B cell (primary cell): ENCODE results near the gene RRAD. TPM values are rescaled to one million over a fixed set of nuclear protein-coding genes. Genes with fewer than 3 reads are reported as not detected.

Experiments
- ATAC-seq: fragments of 200-7000 bp; cut with Tn5 transposase; one replicate; pipeline ENCODE4 v1.10.0; 2021; ENCODE audit warnings: low read depth, mild to moderate bottlenecking, moderate number of reproducible peaks, moderate library complexity
- CTCF ChIA-PET: fragments of 350-600 bp; sonication (Branson Sonifier 250); formaldehyde crosslinking; loops from one replicate; lab custom pipeline; 2021; ENCODE audit warnings: antibody characterized with exemption, inconsistent platforms; lab: Charles Lee
- POLR2A ChIA-PET: fragments of 350-600 bp; sonication (Branson Sonifier 250); formaldehyde crosslinking; loops from one replicate; lab custom pipeline; 2021; ENCODE audit warnings: antibody characterized with exemption; lab: Charles Lee
- DNase-seq: peaks from one replicate; pipeline ENCODE4 v3.0.0; 2013
- H2AFZ ChIP-seq: 2 replicates; pipeline ENCODE4 v1.6.1; 2012; ENCODE audit warnings: mild to moderate bottlenecking, low read depth, low read length; ENCODE audit not compliant: insufficient read depth, poor library complexity, severe bottlenecking
- H3K27ac ChIP-seq, 2 donors: 1 replicate in 1 of 2; 2 replicates in 1 of 2; pipeline ENCODE4 v1.5.1; 2012 to 2013; ENCODE audit warnings: low read length in 2 of 2, mild to moderate bottlenecking in 2 of 2, moderate library complexity in 1 of 2
- H3K27me3 ChIP-seq, 4 experiments: fragments of 200-600 bp in 1 of 4; sonication (generic) in 1 of 4; replicated peaks in 1 of 4; 1 replicate in 2 of 4; 2 replicates in 2 of 4; pipeline versions ENCODE4 v1.6.1 to v1.7.0; 2013 to 2016; ENCODE audit warnings: low read length in 3 of 4, mild to moderate bottlenecking in 2 of 4, mixed read lengths in 1 of 4, moderate library complexity in 1 of 4; ENCODE audit not compliant: insufficient read depth in 4 of 4, control insufficient read depth in 3 of 4; ENCODE audit errors: control extremely low read depth in 1 of 4
- H3K36me3 ChIP-seq, 2 experiments: replicated peaks in 1 of 2; 1 replicate in 1 of 2; 2 replicates in 1 of 2; pipeline versions ENCODE4 v1.6.1 to v1.7.1; 2013; ENCODE audit warnings: low read length in 1 of 2; ENCODE audit not compliant: insufficient read depth in 2 of 2, control insufficient read depth in 1 of 2; ENCODE audit errors: control extremely low read depth in 1 of 2, extremely low read depth in 1 of 2
- H3K4me1 ChIP-seq, 2 donors: fragments of 200-600 bp in 1 of 2; sonication (generic) in 1 of 2; 1 replicate in 1 of 2; 2 replicates in 1 of 2; pipeline versions ENCODE4 v1.5.1 to v1.6.1; 2013 to 2017; ENCODE audit warnings: low read length in 2 of 2; ENCODE audit not compliant: control insufficient read depth in 2 of 2, insufficient read depth in 2 of 2
- H3K4me2 ChIP-seq: replicated peaks from 2 replicates; pipeline ENCODE3; 2012; ENCODE audit warnings: mild to moderate bottlenecking, low read depth, low read length; ENCODE audit not compliant: poor library complexity, severe bottlenecking
- H3K4me3 ChIP-seq, 5 experiments: fragments of 200-600 bp in 1 of 5; sonication (generic) in 1 of 5; 1 replicate in 3 of 5; 2 replicates in 2 of 5; pipeline versions ENCODE4 v1.5.1 to v1.7.0; 2011 to 2016; ENCODE audit warnings: low read length in 4 of 5, mild to moderate bottlenecking in 4 of 5, low read depth in 2 of 5, control low read depth in 1 of 5, moderate library complexity in 1 of 5; ENCODE audit not compliant: insufficient read depth in 1 of 5; ENCODE audit errors: control extremely low read depth in 1 of 5, extremely low read depth in 1 of 5
- H3K79me2 ChIP-seq: fragments of 200-600 bp; sonication (generic); one replicate; pipeline ENCODE4 v1.6.0; 2016; ENCODE audit warnings: low read length; ENCODE audit not compliant: control insufficient read depth, insufficient read depth
- H3K9ac ChIP-seq: fragments of 200-600 bp; sonication (generic); 2 replicates; pipeline ENCODE4 v1.6.1; 2017; ENCODE audit warnings: mild to moderate bottlenecking, low read length, moderate library complexity
- H3K9me3 ChIP-seq, 3 donors: one replicate each; pipeline versions ENCODE4 v1.6.1 to v1.7.1; 2013; ENCODE audit warnings: low read length in 2 of 3; ENCODE audit not compliant: control insufficient read depth in 2 of 3, insufficient read depth in 1 of 3; ENCODE audit errors: control extremely low read depth in 1 of 3
- H4K20me1 ChIP-seq: 2 replicates; pipeline ENCODE4 v1.6.0; 2012; ENCODE audit warnings: mild to moderate bottlenecking, low read length; ENCODE audit not compliant: insufficient read depth, control insufficient read depth, poor library complexity, severe bottlenecking
- H3K27ac Mint-ChIP-seq: one replicate; pipeline ENCODE4 v1.8.0; 2021; ENCODE audit warnings: mixed read lengths
- H3K27me3 Mint-ChIP-seq: one replicate; pipeline ENCODE4 v1.8.0; 2021; ENCODE audit warnings: mixed read lengths
- H3K4me1 Mint-ChIP-seq: one replicate; pipeline ENCODE4 v1.8.0; 2021; ENCODE audit warnings: mixed read lengths
- H3K4me3 Mint-ChIP-seq: one replicate; pipeline ENCODE4 v1.8.0; 2021; ENCODE audit warnings: mixed read lengths
- H3K9me3 Mint-ChIP-seq: one replicate; pipeline ENCODE4 v1.8.0; 2022; ENCODE audit warnings: mixed read lengths; ENCODE audit not compliant: insufficient read depth
- EZH2 ChIP-seq: IDR thresholded peaks from 2 replicates; pipeline ENCODE4 v1.6.1; 2012; ENCODE audit warnings: borderline replicate concordance, low read depth, mild to moderate bottlenecking, moderate library complexity, low read length; ENCODE audit not compliant: insufficient read depth, poor library complexity, severe bottlenecking
- WGBS: methylation state at CpG from one replicate; pipeline ENCODE4 v1.1.5; 2013; ENCODE audit warnings: missing lambda C conversion rate; ENCODE audit not compliant: insufficient coverage; 5-methylcytosine and 5-hydroxymethylcytosine counted together
- intact Hi-C: fragments of 100-400 bp; cut with micrococcal nuclease; formaldehyde crosslinking; loops from one replicate; pipeline ENCODE4 v1.10.0; 2022
- polyA plus RNA-seq: library from polyadenylated mRNA; depleted of rRNA; stranded (reverse); fragments of >200 nt; gene quantifications from 2 replicates; pipeline ENCODE4 v1.2.3, GENCODE V29; 2012
- total RNA-seq, 2 donors: library from RNA; stranded (reverse); fragments of 120-200 nt in 1 of 2; gene quantifications; 1 replicate in 1 of 2; 2 replicates in 1 of 2; pipeline versions ENCODE4 v1.2.3 to v1.2.4, GENCODE V29; 2013 to 2022
- TF ChIP-seq, protein P1 (sequence below): fragments of 200-600 bp; IDR thresholded peaks from one replicate; pipeline ENCODE4 v1.8.0; 2022; ENCODE audit warnings: antibody characterized with exemption, mild to moderate bottlenecking

The RRAD gene
- total and polyA plus RNA-seq, 2 donors (not counting 1 experiment from before 2014, with no cell fraction given): 0.64 to 1.9 TPM

DNA sequence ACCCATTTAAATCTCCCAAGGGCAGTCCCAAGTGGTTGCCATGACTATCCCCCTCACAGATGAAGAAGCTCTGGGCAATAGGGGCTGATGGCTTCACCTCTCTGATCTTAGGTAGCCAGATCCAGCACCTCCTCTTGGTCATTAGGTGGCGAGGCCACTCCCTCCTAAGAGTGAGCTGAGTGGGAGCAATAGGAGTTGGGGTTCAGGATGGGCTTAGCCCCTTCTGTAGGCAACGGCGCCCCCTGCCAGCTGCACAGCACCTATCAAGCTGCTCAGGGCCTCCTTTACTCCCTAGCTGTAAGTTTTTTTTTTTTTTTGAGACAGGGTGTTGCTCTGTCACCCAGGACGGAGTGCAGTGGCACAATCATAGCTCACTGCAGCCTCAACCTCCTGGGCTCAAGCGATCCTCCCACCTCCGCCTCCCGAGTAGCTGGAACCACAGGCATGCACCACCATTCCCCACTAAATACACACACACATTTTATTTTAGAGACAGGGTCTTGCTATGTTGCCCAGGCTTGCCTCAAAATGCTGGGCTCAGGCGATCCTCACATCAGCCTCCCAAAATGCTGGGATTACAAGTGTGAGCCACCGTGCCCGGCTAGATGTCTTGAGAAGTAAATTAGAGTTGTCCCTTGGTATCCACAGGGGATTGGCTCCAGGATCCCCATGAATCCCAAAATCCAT lies 3.5 kb upstream of the RRAD start:
- H3K4me3 Mint-ChIP-seq: no peak overlapping the region
- H2AFZ ChIP-seq: no peak overlapping the region
- no peak overlapping the region for H3K4me3 ChIP-seq
- no peaks in the 10 kb centered on the region for H4K20me1 ChIP-seq
- H3K9me3 ChIP-seq: peaks cover 0 to 8% (median 0%) of the 10 kb centered on the region in 3 donors
- no peak overlapping the region for H3K4me2 ChIP-seq
- no peak overlapping the region for H3K27ac Mint-ChIP-seq
- H3K36me3 ChIP-seq: peaks cover 0 to 12% of the 10 kb centered on the region in 2 experiments
- ChIA-PET POLR2A (no interaction called here), CTCF (interaction anchor here (0.6 to 1.6 kb wide), 5 partner anchors 33 to 61 kb away, joined by 3 to 5 read pairs (median 3); no protein-coding TSS in a partner anchor)
- H3K9ac ChIP-seq: no peak overlapping the region
- 88% methylated on average over 5 of the region's 10 CpGs for WGBS
- no peak overlapping the region for H3K27ac ChIP-seq
- H3K4me1 ChIP-seq: peaks cover 24 to 28% of the 10 kb centered on the region in 2 donors
- peaks cover 0 to 32% (median 11%) of the 10 kb centered on the region in 4 experiments for H3K27me3 ChIP-seq
- DNase-seq (no peak), ATAC-seq (no peak)
- TF ChIP-seq, protein P1, sequence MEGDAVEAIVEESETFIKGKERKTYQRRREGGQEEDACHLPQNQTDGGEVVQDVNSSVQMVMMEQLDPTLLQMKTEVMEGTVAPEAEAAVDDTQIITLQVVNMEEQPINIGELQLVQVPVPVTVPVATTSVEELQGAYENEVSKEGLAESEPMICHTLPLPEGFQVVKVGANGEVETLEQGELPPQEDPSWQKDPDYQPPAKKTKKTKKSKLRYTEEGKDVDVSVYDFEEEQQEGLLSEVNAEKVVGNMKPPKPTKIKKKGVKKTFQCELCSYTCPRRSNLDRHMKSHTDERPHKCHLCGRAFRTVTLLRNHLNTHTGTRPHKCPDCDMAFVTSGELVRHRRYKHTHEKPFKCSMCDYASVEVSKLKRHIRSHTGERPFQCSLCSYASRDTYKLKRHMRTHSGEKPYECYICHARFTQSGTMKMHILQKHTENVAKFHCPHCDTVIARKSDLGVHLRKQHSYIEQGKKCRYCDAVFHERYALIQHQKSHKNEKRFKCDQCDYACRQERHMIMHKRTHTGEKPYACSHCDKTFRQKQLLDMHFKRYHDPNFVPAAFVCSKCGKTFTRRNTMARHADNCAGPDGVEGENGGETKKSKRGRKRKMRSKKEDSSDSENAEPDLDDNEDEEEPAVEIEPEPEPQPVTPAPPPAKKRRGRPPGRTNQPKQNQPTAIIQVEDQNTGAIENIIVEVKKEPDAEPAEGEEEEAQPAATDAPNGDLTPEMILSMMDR: no peak
- TF ChIP-seq EZH2: no peak
- intact Hi-C loops: no loop called here
- H3K27me3 Mint-ChIP-seq: peaks cover 19% of the 10 kb centered on the region
- no peaks in the 10 kb centered on the region for H3K9me3 Mint-ChIP-seq
- H3K79me2 ChIP-seq: peaks cover 14% of the 10 kb centered on the region
- peaks cover 35% of the 10 kb centered on the region for H3K4me1 Mint-ChIP-seq
